WTC11 (cell line): Measurements from ENCODE around the gene GNAS. TPM values are rescaled to one million over a fixed set of nuclear protein-coding genes. Genes with fewer than 3 reads are reported as not detected.

Experiments used
- ATAC-seq: fragments of 200-7000 bp; cut with Tn5 transposase; 2 replicates; pipeline ENCODE4 v1.10.0; 2021; ENCODE audit warnings: mild to moderate bottlenecking, moderate library complexity
- CTCF ChIA-PET: fragments of 300-600 bp; sonication (Branson Sonifier 250); formaldehyde crosslinking; loops from one replicate; lab custom pipeline; 2021; ENCODE audit warnings: antibody characterized with exemption; lab: Charles Lee
- POLR2A ChIA-PET: fragments of 350-600 bp; sonication (Branson Sonifier 250); formaldehyde crosslinking; loops from one replicate; lab custom pipeline; 2021; ENCODE audit warnings: antibody characterized with exemption; lab: Charles Lee
- DNase-seq: peaks from one replicate; pipeline ENCODE4 v3.0.0; 2021; ENCODE audit warnings: low spot score
- H3K27ac Mint-ChIP-seq: 2 replicates; pipeline ENCODE4 v1.8.0; 2021; ENCODE audit warnings: mixed read lengths
- H3K27me3 Mint-ChIP-seq: 2 replicates; pipeline ENCODE4 v1.8.0; 2021; ENCODE audit warnings: low read depth, mild to moderate bottlenecking, moderate library complexity, mixed read lengths
- H3K36me3 Mint-ChIP-seq: 2 replicates; pipeline ENCODE4 v1.8.0; 2021; ENCODE audit warnings: mixed read lengths
- H3K4me1 Mint-ChIP-seq: 2 replicates; pipeline ENCODE4 v1.8.0; 2022; ENCODE audit warnings: mixed read lengths
- H3K4me3 Mint-ChIP-seq: 2 replicates; pipeline ENCODE4 v1.8.0; 2021; ENCODE audit warnings: mild to moderate bottlenecking, moderate library complexity, mixed read lengths
- H3K9me3 Mint-ChIP-seq: 2 replicates; pipeline ENCODE4 v1.8.0; 2021; ENCODE audit warnings: mixed read lengths
- ATF3 ChIP-seq: sonication (generic); formaldehyde crosslinking; conservative IDR thresholded peaks from 2 replicates; pipeline ENCODE4 v1.8.1; 2022; ENCODE audit warnings: mild to moderate bottlenecking, missing genetic modification reagents
- CBFB ChIP-seq: sonication (generic); formaldehyde crosslinking; IDR thresholded peaks from 2 replicates; pipeline ENCODE4 v1.8.1; 2022; ENCODE audit warnings: mild to moderate bottlenecking, low read depth, missing genetic modification reagents
- E2F1 ChIP-seq: sonication (generic); formaldehyde crosslinking; IDR thresholded peaks from 2 replicates; pipeline ENCODE4 v1.8.0; 2022; ENCODE audit warnings: mild to moderate bottlenecking, missing genetic modification reagents
- E2F5 ChIP-seq: sonication (generic); formaldehyde crosslinking; IDR thresholded peaks from 2 replicates; pipeline ENCODE4 v1.8.1; 2022; ENCODE audit warnings: mild to moderate bottlenecking, moderate library complexity, missing genetic modification reagents
- FOXJ3 ChIP-seq: sonication (generic); formaldehyde crosslinking; IDR thresholded peaks from 2 replicates; pipeline ENCODE4 v1.9.0; 2021; ENCODE audit warnings: missing genetic modification reagents, mild to moderate bottlenecking, borderline replicate concordance
- FOXP4 ChIP-seq: sonication (generic); formaldehyde crosslinking; IDR thresholded peaks from 2 replicates; pipeline ENCODE4 v1.8.0; 2022; ENCODE audit warnings: mild to moderate bottlenecking, missing genetic modification reagents
- GTF2I ChIP-seq: fragments of 250-450 bp; sonication (Bioruptor Pico); conservative IDR thresholded peaks from 2 replicates; pipeline ENCODE4 v1.4.0; 2021; ENCODE audit warnings: mild to moderate bottlenecking
- HMGXB4 ChIP-seq: sonication (generic); formaldehyde crosslinking; IDR thresholded peaks from 2 replicates; pipeline ENCODE4 v1.8.1; 2023; ENCODE audit warnings: mild to moderate bottlenecking, moderate library complexity, missing genetic modification reagents
- JAZF1 ChIP-seq: fragments of 250-450 bp; sonication (Bioruptor Pico); IDR thresholded peaks from 2 replicates; pipeline ENCODE4 v1.9.0; 2021; ENCODE audit warnings: moderate library complexity, mild to moderate bottlenecking, inconsistent platforms
- NR2C2 ChIP-seq: sonication (generic); formaldehyde crosslinking; IDR thresholded peaks from 2 replicates; pipeline ENCODE4 v1.8.0; 2022; ENCODE audit warnings: mild to moderate bottlenecking, missing genetic modification reagents
- OVOL2 ChIP-seq: fragments of 250-450 bp; sonication (Bioruptor Pico); IDR thresholded peaks from 2 replicates; pipeline ENCODE4 v1.9.0; 2021; ENCODE audit warnings: mild to moderate bottlenecking, borderline replicate concordance
- PRDM15 ChIP-seq: sonication (generic); formaldehyde crosslinking; IDR thresholded peaks from 2 replicates; pipeline ENCODE4 v1.8.0; 2022; ENCODE audit warnings: missing genetic modification reagents
- STAT6 ChIP-seq: sonication (generic); formaldehyde crosslinking; conservative IDR thresholded peaks from 2 replicates; pipeline ENCODE4 v1.8.1; 2023; ENCODE audit warnings: mild to moderate bottlenecking, low read depth, missing genetic modification reagents, moderate library complexity
- TEAD4 ChIP-seq: sonication (generic); formaldehyde crosslinking; IDR thresholded peaks from 2 replicates; pipeline ENCODE4 v1.8.0; 2022; ENCODE audit warnings: mild to moderate bottlenecking, missing genetic modification reagents
- ZBTB43 ChIP-seq: sonication (generic); formaldehyde crosslinking; IDR thresholded peaks from 2 replicates; pipeline ENCODE4 v1.8.1; 2023; ENCODE audit warnings: mild to moderate bottlenecking, missing genetic modification reagents
- ZNF121 ChIP-seq: sonication (generic); formaldehyde crosslinking; IDR thresholded peaks from 2 replicates; pipeline ENCODE4 v1.8.0; 2023; ENCODE audit warnings: missing genetic modification reagents
- ZSCAN18 ChIP-seq: fragments of 250-450 bp; sonication (Bioruptor Pico); IDR thresholded peaks from 2 replicates; pipeline ENCODE4 v2.1.2; 2022; ENCODE audit warnings: mild to moderate bottlenecking, moderate library complexity
- total RNA-seq: library from RNA; stranded (reverse); gene quantifications from 3 replicates; pipeline ENCODE4 v1.2.3, GENCODE V29; 2021

GNAS gene
- total RNA-seq, 1 experiment from 2014 or later: 868 TPM

- TF ChIP-seq ATF3: no peak
- no peak for TF ChIP-seq OVOL2
- no peak for TF ChIP-seq E2F1
- TF ChIP-seq NR2C2: no peak
- no peak for TF ChIP-seq HMGXB4 (CRISPR knock-in tag)
- no peak for TF ChIP-seq ZSCAN18 (CRISPR knock-in tag)
- no peak for TF ChIP-seq JAZF1 (CRISPR knock-in tag)
- no peak for TF ChIP-seq STAT6
Observed at GRCh38 chr20:58855506-58856389, 3.2 kb downstream of the GNAS start (continued).

GRCh38 chr20:58863044-58863790, 10.7 kb downstream of the GNAS start:
- H3K27ac Mint-ChIP-seq: no peak overlapping the region
- peaks cover 7% of the 10 kb centered on the region; the same call in 1 of the 2 replicates for H3K36me3 Mint-ChIP-seq
- POLR2A ChIA-PET: no interaction called here
- TF ChIP-seq E2F5 (CRISPR knock-in tag) (no peak), FOXJ3 (CRISPR knock-in tag) (no peak), TEAD4 (CRISPR knock-in tag) (no peak), PRDM15 (CRISPR knock-in tag) (no peak), FOXP4 (CRISPR knock-in tag) (no peak), ZBTB43 (no peak), ZNF121 (CRISPR knock-in tag) (no peak), CBFB (CRISPR knock-in tag) (no peak), GTF2I (no peak)

More at GRCh38 chr20:58863044-58863790, 10.7 kb downstream of the GNAS start:
- Mint-ChIP-seq H3K4me1 (no peaks in the 10 kb centered on the region), H3K4me3 (no peak overlapping the region), H3K27me3 (no peaks in the 10 kb centered on the region), H3K9me3 (no peaks in the 10 kb centered on the region)
- no peak for ATAC-seq
- CTCF ChIA-PET: interaction anchor here (0.6 to 1.8 kb wide), 3 partner anchors 11 to 381 kb away, joined by 3 to 5 read pairs (median 5); partner anchors contain the start of gene GNAS
- DNase-seq: no peak
